ENCODE measurements around the gene ERCC3.
A peak's percentile ranks its signal among the peaks of the same experiment; 100 is the strongest.
"Not testable (repeated sequence)": the region's sequence is repeated elsewhere in the genome, so short reads cannot be mapped to it uniquely, and the experiment has no call there.

The ERCC3 gene

DNA sequence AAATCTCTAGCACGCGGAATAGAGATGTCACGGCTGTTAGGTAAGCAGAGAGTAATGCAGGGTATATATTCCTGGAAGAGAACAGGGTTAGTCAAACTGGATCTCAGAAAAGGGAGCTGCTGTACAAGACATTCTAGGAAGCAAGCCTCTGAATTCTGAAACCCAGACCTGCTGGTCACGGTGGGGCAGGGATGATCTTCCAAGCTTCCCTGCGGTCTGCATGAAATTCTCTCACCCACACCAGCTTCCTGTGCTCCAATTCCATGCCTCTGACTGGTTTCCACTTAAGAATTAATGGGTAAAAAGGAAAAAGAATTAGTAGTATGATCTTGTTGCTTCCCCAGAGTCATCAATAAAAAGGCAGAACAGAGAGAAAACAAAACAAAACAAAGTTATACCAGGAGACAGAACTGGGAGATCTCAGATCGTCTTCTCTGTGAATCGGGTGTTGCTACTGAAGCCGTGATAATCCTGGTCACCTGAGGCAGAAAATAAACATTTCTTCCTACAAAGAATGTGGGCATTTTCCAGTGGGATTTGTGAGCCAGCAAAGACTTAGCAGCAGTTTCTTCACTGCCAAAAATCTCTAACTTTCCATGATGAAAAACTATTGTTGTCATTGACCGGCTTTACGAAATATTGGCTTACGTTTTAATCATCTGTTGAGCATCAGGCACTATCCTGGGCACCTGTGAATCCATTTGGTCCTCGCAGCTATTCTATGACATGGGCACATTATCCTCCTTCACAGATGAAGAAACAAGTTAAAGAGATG lies 68.6 kb downstream of the ERCC3 start:
- no peak overlapping the region for H3K4me3 Mint-ChIP-seq
- no peak overlapping the region for H3K27ac Mint-ChIP-seq
- H3K9me3 Mint-ChIP-seq (ENCODE audit: low read depth): peaks cover 3% of the 10 kb centered on the region
- H3K4me1 Mint-ChIP-seq (ENCODE audit: low read depth): peaks cover 8% of the 10 kb centered on the region
- H3K36me3 Mint-ChIP-seq: peaks cover 6% of the 10 kb centered on the region
- H3K27me3 Mint-ChIP-seq: peaks cover 23% of the 10 kb centered on the region

DNA sequence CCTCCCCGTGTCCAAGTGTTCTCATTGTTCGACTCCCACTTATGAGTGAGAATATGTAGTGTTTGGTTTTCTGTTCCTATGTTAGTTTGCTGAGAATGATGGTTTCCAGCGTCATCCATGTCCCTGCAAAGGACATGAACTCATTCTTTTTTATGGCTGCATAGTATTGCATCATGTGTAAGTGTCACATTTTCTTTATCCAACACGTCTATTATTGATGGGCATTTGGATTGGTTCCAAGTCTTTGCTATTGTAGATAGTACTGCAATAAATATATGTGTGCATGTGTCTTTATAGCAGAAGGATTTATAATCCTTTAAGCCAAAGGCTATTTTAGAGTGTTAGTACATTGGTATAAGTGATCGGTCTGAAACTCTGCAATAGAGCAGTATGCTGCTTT lies 69.8 kb downstream of the ERCC3 start:
- H3K27me3 Mint-ChIP-seq: peaks cover 23% of the 10 kb centered on the region
- not testable (repeated sequence) for H3K36me3 Mint-ChIP-seq; H3K4me3 Mint-ChIP-seq; H3K9me3 Mint-ChIP-seq (ENCODE audit: low read depth); H3K27ac Mint-ChIP-seq
- H3K4me1 Mint-ChIP-seq (ENCODE audit: low read depth): peaks cover 13% of the 10 kb centered on the region

DNA sequence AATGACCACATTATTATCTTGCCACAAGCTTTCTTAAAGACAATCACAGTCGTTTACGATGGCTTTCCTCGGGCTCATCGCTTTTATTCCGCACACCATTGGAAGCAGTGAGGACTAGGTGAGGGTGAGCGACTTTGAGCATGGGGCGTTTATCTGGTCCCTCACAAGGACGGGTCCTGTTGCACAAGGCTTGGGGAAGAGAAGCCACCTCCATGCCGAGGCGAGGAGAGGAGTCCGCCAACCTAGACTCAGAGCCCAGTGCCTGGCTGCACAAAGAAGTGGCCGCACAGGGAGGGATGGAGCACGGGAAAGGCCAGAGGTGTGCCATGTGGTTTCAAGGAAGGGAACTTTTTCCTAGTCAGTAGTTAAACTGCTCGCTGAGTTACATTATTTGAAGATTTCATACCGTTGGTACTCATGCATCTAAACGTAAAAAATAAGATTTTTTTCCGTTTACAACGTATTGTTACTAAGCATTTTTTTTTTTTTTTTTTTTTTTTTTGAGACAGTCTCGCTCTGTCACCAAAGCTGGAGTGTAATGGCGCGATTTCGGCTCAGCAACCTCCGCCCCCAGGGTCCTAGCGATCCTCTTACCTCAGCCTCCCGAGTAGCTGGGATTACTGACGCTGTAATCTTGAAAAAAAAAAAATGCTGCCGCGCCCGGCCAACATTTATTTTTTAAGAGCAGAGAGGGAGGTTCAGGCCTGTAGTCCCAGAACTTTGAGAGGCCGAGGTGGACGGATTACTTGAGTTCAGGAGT lies 73.0 kb downstream of the ERCC3 start:
- H3K27ac Mint-ChIP-seq: no peak overlapping the region
- peaks cover 39% of the 10 kb centered on the region for H3K27me3 Mint-ChIP-seq
- H3K4me3 Mint-ChIP-seq: peak overlapping the region; percentile 89
- peaks cover 19% of the 10 kb centered on the region for H3K4me1 Mint-ChIP-seq (ENCODE audit: low read depth)
- H3K9me3 Mint-ChIP-seq (ENCODE audit: low read depth): no peaks in the 10 kb centered on the region
- H3K36me3 Mint-ChIP-seq: no peaks in the 10 kb centered on the region

DNA sequence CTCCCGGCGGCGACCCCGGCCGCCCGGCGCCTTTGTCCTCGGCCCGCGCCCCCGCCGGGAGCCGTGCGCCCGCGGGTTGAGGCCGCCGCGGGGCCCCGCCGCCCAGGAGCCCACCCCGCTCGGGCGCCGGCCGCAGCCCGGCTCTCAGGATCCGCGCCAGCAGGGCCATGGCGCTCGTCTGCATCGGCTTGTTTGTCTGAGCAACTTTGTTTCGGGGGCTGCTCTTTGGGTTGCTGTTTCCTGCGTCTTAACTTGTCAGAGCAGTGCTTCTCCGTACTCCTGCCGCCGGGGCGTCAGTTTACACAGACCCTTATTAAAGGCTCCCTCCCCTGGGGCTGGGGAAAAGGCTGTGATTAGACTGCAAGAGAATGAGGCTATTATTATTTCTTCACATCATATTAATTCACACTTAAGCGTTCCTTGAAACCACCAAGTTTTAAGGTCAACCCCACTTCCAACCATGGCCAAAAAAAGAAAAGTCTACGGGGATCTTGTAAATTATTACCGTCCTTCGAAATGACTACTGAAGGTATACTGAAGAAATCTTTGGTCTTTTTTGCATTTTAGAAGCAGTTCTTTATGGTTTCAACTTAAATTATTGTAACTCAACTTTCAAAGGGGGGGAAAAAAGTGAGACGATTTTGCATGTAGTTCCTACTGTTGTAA lies 73.7 kb downstream of the ERCC3 start, which contains the start of gene CYP27C1:
Gene CYP27C1 (minus strand): TSS at position 198 of the 666 bp plus-strand sequence. CDS start 29 bp downstream, at position 169.
- H3K27me3 Mint-ChIP-seq: peaks cover 39% of the 10 kb centered on the region
- peaks cover 19% of the 10 kb centered on the region for H3K4me1 Mint-ChIP-seq (ENCODE audit: low read depth)
- no peaks in the 10 kb centered on the region for H3K9me3 Mint-ChIP-seq (ENCODE audit: low read depth)
- H3K4me3 Mint-ChIP-seq: peak within 1 kb of the TSS; percentile 89
- H3K36me3 Mint-ChIP-seq: no peaks in the 10 kb centered on the region
- H3K27ac Mint-ChIP-seq: no peak within 1 kb of the TSS

DNA sequence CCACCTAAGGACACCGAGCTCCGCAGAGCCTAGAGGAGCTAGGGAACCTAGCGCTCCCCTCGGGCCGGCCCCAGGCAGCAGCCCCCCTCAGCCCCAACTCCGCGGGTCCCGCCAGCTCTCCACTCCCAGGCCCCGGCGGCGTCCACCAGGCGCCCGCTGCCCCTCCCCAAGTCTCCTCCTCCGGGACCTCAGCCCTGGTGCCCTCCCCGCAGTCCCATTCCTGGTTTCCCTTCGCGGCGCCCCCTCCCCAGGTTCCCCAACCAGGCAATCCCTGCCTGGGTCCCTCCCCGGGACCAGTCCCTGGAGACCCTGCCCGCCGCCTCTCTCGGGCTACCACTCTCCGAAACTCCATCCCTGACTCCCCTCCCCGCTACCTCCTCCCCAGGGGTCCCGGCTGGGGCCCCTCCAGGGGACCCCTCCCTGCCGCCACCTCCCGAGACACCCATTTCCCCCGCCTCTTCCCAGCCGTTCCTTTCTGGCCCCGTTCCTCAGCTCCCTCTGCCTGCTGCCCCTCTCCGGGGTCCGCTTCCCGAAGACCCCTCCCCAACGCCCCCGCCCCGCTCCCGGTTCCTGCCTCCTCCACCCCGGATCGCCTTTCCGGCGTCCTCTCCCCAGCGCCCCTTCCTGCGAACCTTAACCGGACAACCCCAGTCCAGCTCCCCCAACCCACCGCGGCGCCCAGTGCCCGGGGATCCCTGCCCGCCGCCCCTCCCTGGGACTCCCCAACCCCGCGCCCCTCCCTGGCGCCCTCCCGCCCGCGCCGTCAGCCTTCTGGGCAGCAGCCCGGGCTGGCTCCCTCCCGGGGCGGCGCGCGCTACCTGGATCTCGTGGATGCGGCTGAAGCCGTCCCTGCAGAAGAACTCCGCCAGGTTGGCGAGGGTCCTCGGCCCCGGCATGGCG lies 74.5 kb downstream of the ERCC3 start:
- Mint-ChIP-seq H3K27ac (no peak overlapping the region), H3K9me3 (ENCODE audit: low read depth) (no peaks in the 10 kb centered on the region), H3K4me1 (ENCODE audit: low read depth) (peaks cover 19% of the 10 kb centered on the region), H3K4me3 (peak overlapping the region; percentile 68), H3K27me3 (peaks cover 39% of the 10 kb centered on the region), H3K36me3 (no peaks in the 10 kb centered on the region)

DNA sequence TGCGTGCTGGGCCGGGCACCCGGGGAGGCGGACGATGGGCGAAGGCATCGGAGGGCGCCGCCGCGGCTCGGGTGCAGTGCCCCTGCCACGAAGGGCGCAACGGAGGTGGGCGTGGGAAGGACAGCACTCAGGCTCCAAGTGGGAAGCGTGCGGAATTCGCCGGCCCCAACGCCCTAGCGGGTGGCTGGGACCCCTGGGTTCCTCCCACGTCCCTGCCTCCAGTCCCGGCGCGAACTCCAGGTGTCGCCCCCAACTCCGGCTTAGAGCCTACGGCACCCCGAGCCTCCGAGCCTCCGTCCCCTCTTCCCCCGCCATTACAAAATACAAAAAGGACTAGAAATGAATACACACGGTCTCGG lies 75.2 kb downstream of the ERCC3 start:
- no peaks in the 10 kb centered on the region for H3K36me3 Mint-ChIP-seq
- H3K27ac Mint-ChIP-seq: no peak overlapping the region
- H3K4me3 Mint-ChIP-seq: peak overlapping the region; percentile 68
- peaks cover 38% of the 10 kb centered on the region for H3K27me3 Mint-ChIP-seq
- H3K9me3 Mint-ChIP-seq (ENCODE audit: low read depth): no peaks in the 10 kb centered on the region
- peaks cover 19% of the 10 kb centered on the region for H3K4me1 Mint-ChIP-seq (ENCODE audit: low read depth)

DNA sequence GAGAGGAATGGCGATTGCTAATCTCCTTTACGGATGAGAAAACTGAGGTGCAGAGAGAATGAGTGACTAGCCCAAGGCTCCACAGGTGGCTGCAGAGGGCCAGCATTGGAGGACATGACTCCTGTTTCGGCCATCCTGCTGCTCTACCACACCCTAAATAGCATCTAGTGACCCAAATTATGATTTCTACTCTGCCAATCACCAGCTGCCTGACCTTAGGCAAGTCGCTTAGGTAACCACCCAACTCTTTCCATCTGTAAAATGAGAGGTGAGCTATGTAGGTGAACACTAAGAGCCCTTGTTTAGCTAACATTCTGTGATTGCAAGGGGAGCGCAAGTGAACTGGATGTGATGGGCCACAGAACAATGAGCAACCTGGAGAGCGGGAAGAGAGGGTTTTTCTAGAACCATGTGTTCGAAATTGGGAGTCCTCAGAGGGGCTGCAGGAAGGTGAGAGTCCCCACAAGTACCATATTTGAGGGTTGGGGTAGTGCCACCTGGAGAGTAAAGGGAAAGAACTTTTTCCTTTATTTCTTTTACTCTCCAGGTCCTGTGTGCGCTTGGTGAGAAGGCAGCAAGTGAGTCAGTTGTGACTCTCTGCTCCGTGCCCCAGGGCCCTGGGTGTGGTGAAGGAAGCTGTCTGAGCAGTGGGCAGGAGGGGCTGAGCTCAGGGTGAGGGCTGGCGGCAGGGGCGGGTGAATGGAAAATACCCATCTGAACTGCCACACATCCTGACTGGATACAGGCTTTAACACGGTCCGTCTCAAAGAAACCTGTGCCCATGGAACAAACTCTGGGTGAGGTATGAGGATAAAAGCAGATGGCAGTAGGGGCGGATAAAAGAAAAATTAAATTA lies 76.2 kb downstream of the ERCC3 start:
- Mint-ChIP-seq H3K27ac (no peak overlapping the region), H3K4me1 (ENCODE audit: low read depth) (peaks cover 19% of the 10 kb centered on the region), H3K36me3 (no peaks in the 10 kb centered on the region), H3K4me3 (peak overlapping the region; percentile 68), H3K9me3 (ENCODE audit: low read depth) (no peaks in the 10 kb centered on the region), H3K27me3 (peaks cover 38% of the 10 kb centered on the region)

DNA sequence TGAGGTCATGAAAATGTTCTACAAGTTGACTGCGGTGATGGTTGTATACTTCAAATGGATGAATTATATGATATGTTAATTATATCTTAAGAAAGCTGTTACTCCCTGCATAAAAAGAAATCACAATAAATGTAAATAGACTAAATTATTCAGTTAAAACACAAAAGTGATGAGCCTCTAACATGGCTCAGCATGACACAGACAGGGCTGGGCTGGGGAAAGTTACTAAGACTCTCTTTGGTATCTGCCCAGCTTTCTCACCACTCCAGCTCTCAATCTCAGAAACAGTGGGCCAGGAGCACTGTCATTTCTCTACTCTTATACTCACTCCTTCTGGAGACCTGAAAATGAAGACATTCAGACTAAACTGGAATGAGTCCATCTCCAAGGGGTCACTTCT lies 77.4 kb downstream of the ERCC3 start:
- Mint-ChIP-seq H3K9me3 (ENCODE audit: low read depth) (no peaks in the 10 kb centered on the region), H3K36me3 (no peaks in the 10 kb centered on the region), H3K4me3 (no peak overlapping the region), H3K4me1 (ENCODE audit: low read depth) (peaks cover 19% of the 10 kb centered on the region), H3K27me3 (peaks cover 42% of the 10 kb centered on the region), H3K27ac (no peak overlapping the region)

DNA sequence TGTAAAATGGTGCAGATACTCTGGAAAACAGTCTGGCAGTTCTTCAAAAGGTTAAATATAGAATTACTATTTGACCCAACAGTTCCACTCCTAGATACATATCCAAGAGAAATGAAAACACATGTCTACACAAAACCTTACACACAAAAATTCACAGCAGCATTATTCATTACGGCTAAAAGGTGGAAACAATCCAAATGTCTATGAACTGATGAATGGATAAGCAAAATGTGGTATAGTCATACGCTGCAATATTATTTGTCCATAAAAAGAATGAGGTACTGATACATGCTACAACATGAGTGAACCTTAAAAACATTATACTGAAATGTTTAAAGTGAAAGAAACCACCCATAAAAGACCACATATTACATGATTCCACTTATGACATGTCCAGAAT lies 77.8 kb downstream of the ERCC3 start:
- Mint-ChIP-seq H3K27me3 (peaks cover 42% of the 10 kb centered on the region), H3K9me3 (ENCODE audit: low read depth) (no peaks in the 10 kb centered on the region), H3K4me3 (no peak overlapping the region), H3K36me3 (no peaks in the 10 kb centered on the region), H3K27ac (no peak overlapping the region), H3K4me1 (ENCODE audit: low read depth) (peaks cover 19% of the 10 kb centered on the region)

DNA sequence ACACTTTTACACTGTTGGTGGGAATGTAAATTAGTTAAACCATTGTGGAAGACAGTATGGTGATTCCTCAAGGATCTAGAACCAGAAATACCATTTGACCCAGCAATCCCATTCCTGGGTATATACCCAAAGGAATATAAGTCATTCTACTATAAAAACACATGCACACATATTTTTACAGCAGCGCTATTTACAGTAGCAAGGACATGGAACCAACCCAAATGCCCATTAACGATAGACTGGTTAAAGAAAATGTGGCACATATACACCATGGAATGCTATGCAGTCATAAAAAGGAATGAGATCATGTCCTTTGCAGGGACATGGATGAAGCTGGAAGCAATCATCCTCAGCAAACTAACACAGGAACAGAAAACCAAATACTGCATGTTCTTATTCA lies 79.7 kb downstream of the ERCC3 start:
- not testable (repeated sequence) for H3K4me1 Mint-ChIP-seq (ENCODE audit: low read depth); H3K27ac Mint-ChIP-seq; H3K4me3 Mint-ChIP-seq; H3K36me3 Mint-ChIP-seq; H3K9me3 Mint-ChIP-seq (ENCODE audit: low read depth)
- H3K27me3 Mint-ChIP-seq: peaks cover 38% of the 10 kb centered on the region

DNA sequence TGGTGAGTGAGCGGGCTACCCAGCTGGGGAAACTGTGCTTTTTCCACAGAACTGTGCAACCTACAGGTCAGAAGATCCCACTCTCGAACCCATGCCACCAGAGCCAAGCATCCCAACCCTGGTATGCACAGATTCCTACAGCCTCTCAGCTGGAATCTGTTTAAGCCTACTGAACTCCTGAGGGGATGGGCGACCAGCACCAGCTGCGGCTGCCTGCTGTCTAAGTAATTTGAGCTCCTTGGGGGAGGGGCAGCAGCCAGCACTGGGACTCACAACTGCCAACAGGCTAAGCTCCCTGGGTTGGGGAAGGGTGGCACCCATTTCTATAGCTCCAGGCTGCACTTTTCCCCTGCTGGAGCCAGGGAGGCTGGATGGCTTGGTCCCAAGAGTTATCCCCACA lies 85.6 kb downstream of the ERCC3 start:
- H3K27ac Mint-ChIP-seq: no peak overlapping the region
- H3K36me3 Mint-ChIP-seq: no peaks in the 10 kb centered on the region
- no peaks in the 10 kb centered on the region for H3K4me1 Mint-ChIP-seq (ENCODE audit: low read depth)
- H3K4me3 Mint-ChIP-seq: no peak overlapping the region
- no peaks in the 10 kb centered on the region for H3K9me3 Mint-ChIP-seq (ENCODE audit: low read depth)
- H3K27me3 Mint-ChIP-seq: peaks cover 23% of the 10 kb centered on the region

Measured in activated naive CD8-positive, alpha-beta T cell (primary cell).